Measurements from ENCODE around the gene WWP2.

- TF ChIP-seq CTCF (IDR thresholded peaks at IDR 0.05) (no peak), POLR2A (IDR thresholded peaks at IDR 0.05; ENCODE audit: low read depth) (no peak)
Measured at GRCh38 chr16:69844441-69844840, 82.3 kb downstream of the WWP2 start.
